Nephron progenitor cell (in vitro differentiated cells): ENCODE measurements around the gene DIP2C.

Experiments used
- DNase-seq: peaks from one replicate; pipeline ENCODE4 v3.0.0; 2021
- H3K27ac Mint-ChIP-seq: 2 replicates; pipeline ENCODE4 v1.8.0; 2021; ENCODE audit warnings: mild to moderate bottlenecking, moderate library complexity, mixed read lengths
- H3K27me3 Mint-ChIP-seq: 2 replicates; pipeline ENCODE4 v1.8.0; 2021; ENCODE audit warnings: mild to moderate bottlenecking, low read depth, mixed read lengths; ENCODE audit not compliant: poor library complexity
- H3K36me3 Mint-ChIP-seq: 2 replicates; pipeline ENCODE4 v1.8.0; 2021; ENCODE audit warnings: low read depth, mixed read lengths
- H3K4me1 Mint-ChIP-seq: 2 replicates; pipeline ENCODE4 v1.8.0; 2021; ENCODE audit warnings: mixed read lengths
- H3K4me3 Mint-ChIP-seq: 2 replicates; pipeline ENCODE4 v1.8.0; 2021; ENCODE audit warnings: mild to moderate bottlenecking, moderate library complexity, mixed read lengths
- H3K9me3 Mint-ChIP-seq: 2 replicates; pipeline ENCODE4 v1.8.0; 2021; ENCODE audit warnings: mild to moderate bottlenecking, moderate library complexity, mixed read lengths
- CTCF ChIP-seq: fragments of 200-600 bp; sonication (generic); IDR thresholded peaks from 2 replicates; pipeline ENCODE4 v1.5.0; 2021; ENCODE audit warnings: antibody characterized with exemption

DIP2C gene

GRCh38 chr10:507355-507699 lies 182.1 kb downstream of the DIP2C start:
- Mint-ChIP-seq H3K9me3 (no peaks in the 10 kb centered on the region), H3K4me3 (no peak overlapping the region), H3K27me3 (peaks cover 6% of the 10 kb centered on the region), H3K4me1 (peaks cover 81% of the 10 kb centered on the region), H3K36me3 (peaks cover 39% of the 10 kb centered on the region), H3K27ac (no peak overlapping the region)
- DNase-seq: no peak
- TF ChIP-seq CTCF: no peak

- Mint-ChIP-seq H3K4me1 (peaks cover 80% of the 10 kb centered on the region), H3K36me3 (peaks cover 42% of the 10 kb centered on the region), H3K27me3 (peaks cover 6% of the 10 kb centered on the region), H3K27ac (no peak overlapping the region), H3K9me3 (no peaks in the 10 kb centered on the region), H3K4me3 (no peak overlapping the region)
- no peak for TF ChIP-seq CTCF
- no peak for DNase-seq
Measured at GRCh38 chr10:506451-507354, 182.8 kb downstream of the DIP2C start.

DNA sequence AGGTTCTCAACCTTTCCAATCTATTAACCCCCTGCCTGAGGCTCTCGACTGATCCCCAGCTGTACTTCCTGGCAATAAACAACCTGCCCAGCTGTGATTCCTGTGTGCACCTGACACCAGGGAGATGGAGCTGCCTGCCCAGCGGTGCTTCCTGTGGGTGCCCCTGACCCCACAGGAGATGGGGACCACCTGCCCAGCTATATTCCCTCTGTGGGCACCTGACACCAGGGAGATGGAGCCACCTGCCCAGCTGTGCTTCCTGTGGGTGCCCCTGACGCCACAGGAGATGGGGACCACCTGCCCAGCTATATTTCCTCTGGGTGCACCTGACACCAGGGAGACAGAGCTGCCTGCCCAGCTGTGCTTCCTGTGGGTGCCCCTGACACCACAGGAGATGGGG lies 184.0 kb downstream of the DIP2C start:
- Mint-ChIP-seq H3K27me3 (peaks cover 6% of the 10 kb centered on the region), H3K9me3 (no peaks in the 10 kb centered on the region), H3K36me3 (peaks cover 42% of the 10 kb centered on the region), H3K27ac (no peak overlapping the region), H3K4me3 (no peak overlapping the region), H3K4me1 (peaks cover 79% of the 10 kb centered on the region)
- no peak for TF ChIP-seq CTCF
- no peak for DNase-seq

DNA sequence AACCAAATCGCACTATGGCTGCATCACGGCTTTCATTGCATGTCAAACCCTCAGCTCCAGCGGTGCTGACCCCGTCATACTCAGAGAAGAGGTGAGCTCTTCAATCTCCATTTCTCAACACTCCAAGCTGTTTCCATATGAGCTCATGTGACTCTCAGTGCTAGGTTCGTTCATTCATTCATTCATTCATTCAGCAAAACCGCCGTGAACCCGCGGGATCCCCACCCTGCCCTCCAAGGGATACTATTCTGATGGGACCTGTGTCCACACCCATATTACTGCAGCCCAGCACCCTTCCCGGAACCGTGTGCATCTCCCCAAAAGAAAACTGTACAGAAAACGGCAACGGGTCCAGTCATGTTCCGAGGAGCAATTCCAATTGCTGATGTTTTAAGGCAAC lies 184.7 kb downstream of the DIP2C start:
- Mint-ChIP-seq H3K4me3 (no peak overlapping the region), H3K27me3 (peaks cover 6% of the 10 kb centered on the region), H3K36me3 (peaks cover 42% of the 10 kb centered on the region), H3K9me3 (no peaks in the 10 kb centered on the region), H3K4me1 (peaks cover 82% of the 10 kb centered on the region), H3K27ac (no peak overlapping the region)
- no peak for DNase-seq
- no peak for TF ChIP-seq CTCF

- peaks cover 40% of the 10 kb centered on the region for H3K36me3 Mint-ChIP-seq
- H3K4me3 Mint-ChIP-seq: no peak overlapping the region
- H3K9me3 Mint-ChIP-seq: no peaks in the 10 kb centered on the region
- no peak for TF ChIP-seq CTCF
- H3K27me3 Mint-ChIP-seq: peaks cover 4% of the 10 kb centered on the region
- no peak for DNase-seq
- peak overlapping the region; percentile 54 for H3K27ac Mint-ChIP-seq
- H3K4me1 Mint-ChIP-seq: peaks cover 87% of the 10 kb centered on the region
Measured at GRCh38 chr10:504121-504611, 185.3 kb downstream of the DIP2C start.

DNA sequence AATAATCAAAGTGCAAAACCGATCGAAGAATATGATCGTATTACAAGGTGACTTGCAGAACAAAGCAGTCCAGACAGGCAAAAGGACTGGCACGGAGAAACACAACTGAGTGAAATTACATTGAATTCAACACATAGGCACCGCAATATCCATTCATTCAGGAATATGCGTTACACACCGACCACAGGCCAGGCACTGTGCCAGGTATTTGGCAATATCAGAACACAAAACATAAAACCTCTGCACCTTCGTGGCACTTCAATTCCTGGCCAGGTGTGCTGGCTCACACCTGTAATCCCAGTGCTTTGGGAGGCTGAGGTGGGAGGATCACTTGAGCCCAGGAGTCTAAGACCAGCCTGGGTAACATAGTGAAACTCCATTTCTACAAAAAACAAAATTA lies 187.9 kb downstream of the DIP2C start:
- Mint-ChIP-seq H3K27me3 (no peaks in the 10 kb centered on the region), H3K36me3 (peaks cover 18% of the 10 kb centered on the region), H3K4me1 (peaks cover 68% of the 10 kb centered on the region), H3K9me3 (no peaks in the 10 kb centered on the region), H3K4me3 (no peak overlapping the region), H3K27ac (no peak overlapping the region)
- DNase-seq: no peak
- no peak for TF ChIP-seq CTCF
